HG03135 (cell line): Measurements from ENCODE around the gene OR5M10.
"Not testable (repeated sequence)": the region's sequence is repeated elsewhere in the genome, so short reads cannot be mapped to it uniquely, and the experiment has no call there.

ENCODE experiments used
- ATAC-seq: cut with Tn5 transposase; IDR thresholded peaks from one replicate; pipeline ENCODE4 v1.9.1; 2021; ENCODE audit warnings: mild to moderate bottlenecking, moderate library complexity; ENCODE audit not compliant: unreplicated experiment

The OR5M10 gene

GRCh38 chr11:56577621-56578020 is at the start of gene OR5M10:
OR5M10 (minus strand) TSS chr11:56577721; CDS start chr11:56577721, 0 bp downstream.
- ATAC-seq: no peak

DNA sequence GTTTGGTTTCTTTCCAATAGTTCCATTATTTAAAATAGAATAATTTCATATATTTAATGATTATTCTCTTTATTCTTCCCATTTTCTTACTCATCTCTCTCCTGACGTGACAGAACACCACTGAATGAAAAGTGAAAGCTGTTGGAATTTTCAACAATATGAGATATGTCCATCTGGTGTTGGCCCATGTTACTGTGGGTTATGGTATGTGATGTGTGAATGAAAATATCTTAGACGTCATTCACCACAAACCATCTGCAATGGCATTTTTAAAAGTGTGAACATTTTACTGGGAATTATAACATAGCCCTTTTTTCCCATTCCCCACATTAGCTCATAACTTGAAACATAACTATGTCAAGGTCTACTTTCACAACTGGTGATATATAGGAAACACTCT is 48.4 kb upstream of the OR5M10 start:
- ATAC-seq: no peak

- no peak for ATAC-seq
Observed at GRCh38 chr11:56624661-56625110, 47.2 kb upstream of the OR5M10 start.

- no peak for ATAC-seq
Observed at GRCh38 chr11:56611174-56611573, 33.7 kb upstream of the OR5M10 start.

DNA sequence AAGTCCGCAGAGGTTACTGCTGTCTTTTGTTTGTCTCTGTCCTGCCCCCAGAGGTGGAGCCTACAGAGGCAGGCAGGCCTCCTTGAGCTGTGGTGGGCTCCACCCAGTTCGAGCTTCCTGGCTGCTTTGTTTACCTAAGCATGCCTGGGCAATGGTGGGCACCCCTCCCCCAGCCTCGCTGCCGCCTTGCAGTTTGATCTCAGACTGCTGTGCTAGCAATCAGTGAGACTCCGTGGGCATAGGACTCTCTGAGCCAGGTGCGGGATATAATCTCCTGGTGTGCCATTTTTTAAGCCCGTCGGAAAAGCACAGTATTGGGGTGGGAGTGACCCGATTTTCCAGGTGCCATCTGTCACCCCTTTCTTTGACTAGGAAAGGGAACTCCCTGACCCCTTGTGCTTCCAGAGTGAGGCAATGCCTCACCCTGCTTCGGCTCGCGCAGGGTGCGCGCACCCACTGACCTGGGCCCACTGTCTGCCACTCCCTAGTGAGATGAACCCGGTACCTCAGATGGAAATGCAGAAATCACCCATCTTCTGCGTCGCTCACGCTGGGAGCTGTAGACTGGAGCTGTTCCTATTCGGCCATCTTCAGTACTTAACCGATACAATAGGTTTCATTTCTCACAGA is 14.7 kb upstream of the OR5M10 start:
- not testable (repeated sequence) for ATAC-seq

GRCh38 chr11:56558574-56558973 is 18.9 kb downstream of the OR5M10 start:
- no peak for ATAC-seq

GRCh38 chr11:56554691-56555090 is 22.8 kb downstream of the OR5M10 start:
- ATAC-seq: not testable (repeated sequence)

GRCh38 chr11:56545531-56545930 is 32.0 kb downstream of the OR5M10 start:
- no peak for ATAC-seq

DNA sequence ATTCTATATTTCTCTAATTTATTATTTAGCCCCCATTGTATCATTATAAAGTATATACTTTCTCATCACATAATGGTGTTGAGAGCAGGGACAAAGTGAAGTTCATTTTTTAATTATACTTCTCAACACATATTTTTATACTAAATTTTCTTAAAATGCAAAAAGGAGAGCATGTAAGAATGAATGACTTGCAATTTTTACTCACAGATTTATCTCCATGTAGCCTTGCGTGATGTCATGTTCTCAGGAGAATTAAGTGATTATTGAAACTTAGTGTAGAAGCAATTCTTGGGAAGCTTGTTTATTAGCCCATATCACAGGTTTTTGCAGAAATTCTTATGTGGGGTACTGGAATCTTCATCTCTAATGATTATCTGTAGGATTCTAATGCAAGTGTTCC is 33.8 kb downstream of the OR5M10 start:
- ATAC-seq: no peak

DNA sequence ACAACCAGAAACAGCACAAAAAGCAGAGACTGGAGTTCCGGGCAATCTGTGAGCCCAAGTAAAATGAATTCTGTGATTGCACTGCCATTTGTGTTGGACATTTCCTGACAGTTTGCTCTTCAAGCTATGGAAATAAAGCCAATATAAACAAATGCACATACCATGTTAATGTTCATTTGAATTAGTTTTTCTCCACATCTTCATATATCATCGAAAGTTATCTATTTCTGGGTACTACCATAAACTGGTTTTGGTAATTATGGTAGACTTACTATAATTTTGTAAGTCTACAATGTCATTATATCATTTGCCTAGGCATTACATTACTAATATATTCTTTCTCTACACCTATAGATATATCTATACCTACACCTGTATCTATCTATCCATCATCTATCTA is 34.4 kb downstream of the OR5M10 start, which contains the start of gene OR5M11:
OR5M11 (minus strand) TSS at position 101 of the 400 bp plus-strand sequence; CDS start at position 101, 0 bp downstream.
- ATAC-seq: no peak

- ATAC-seq: no peak
Observed at GRCh38 chr11:56533054-56533740, 44.3 kb downstream of the OR5M10 start.

DNA sequence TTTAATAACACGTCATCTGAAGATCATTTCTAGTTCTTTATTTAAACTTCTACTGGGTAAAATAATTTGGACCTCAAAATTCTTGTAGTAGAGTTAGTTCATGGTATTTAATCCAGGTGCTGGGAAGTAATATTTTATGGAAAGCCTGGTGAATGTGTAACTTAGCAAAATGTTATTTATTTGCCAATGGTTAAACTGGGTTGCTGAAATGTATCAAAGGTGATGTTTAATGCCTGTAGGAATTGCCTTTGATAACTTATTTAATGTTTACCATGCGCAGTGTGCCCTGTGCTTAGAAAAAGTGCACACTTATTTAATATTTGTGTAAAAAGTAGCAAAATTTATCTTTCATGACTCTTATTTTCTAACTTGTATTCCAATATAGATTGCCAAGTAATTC is 45.7 kb downstream of the OR5M10 start:
- ATAC-seq: no peak
